ENCODE data around the gene TTC9C.

- TF ChIP-seq CTCF (IDR thresholded peaks at IDR 0.05) (no peak), POLR2A (IDR thresholded peaks at IDR 0.05) (peak in 1 of 2 donors; percentile 50), POLR2AphosphoS5 (IDR thresholded peaks at IDR 0.05) (peak in 2 of 3 donors; percentile 56 to 69), EP300 (IDR thresholded peaks at IDR 0.05) (no peak)
These were observed 38.7 kb upstream of the TTC9C start, which contains the start of gene LRRN4CL for GRCh38 chr11:62689421-62690183.

All from suprapubic skin (tissue), 4 donors.